GM19438 (cell line): ENCODE results near the gene EBF3.

Source experiments
- ATAC-seq: cut with Tn5 transposase; IDR thresholded peaks from one replicate; pipeline ENCODE4 v1.9.1; 2021; ENCODE audit warnings: low read depth; ENCODE audit not compliant: unreplicated experiment

EBF3 gene

GRCh38 chr10:129842031-129842430 lies 122.0 kb downstream of the EBF3 start:
- ATAC-seq: no peak

- no peak for ATAC-seq
Measured at GRCh38 chr10:129841590-129841989, 122.5 kb downstream of the EBF3 start.

- no peak for ATAC-seq
Measured at GRCh38 chr10:129841071-129841470, 123.0 kb downstream of the EBF3 start.

- ATAC-seq: no peak
Measured at GRCh38 chr10:129840196-129840590, 123.9 kb downstream of the EBF3 start.

GRCh38 chr10:129839285-129840195 lies 124.5 kb downstream of the EBF3 start:
- ATAC-seq: no peak

GRCh38 chr10:129838794-129839193 lies 125.3 kb downstream of the EBF3 start:
- ATAC-seq: no peak

GRCh38 chr10:129837909-129838582 lies 126.0 kb downstream of the EBF3 start:
- ATAC-seq: no peak

GRCh38 chr10:129836253-129836652 lies 127.8 kb downstream of the EBF3 start:
- ATAC-seq: no peak

- no peak for ATAC-seq
Measured at GRCh38 chr10:129833994-129834739, 129.9 kb downstream of the EBF3 start.

- no peak for ATAC-seq
Measured at GRCh38 chr10:129833468-129833950, 130.6 kb downstream of the EBF3 start.

GRCh38 chr10:129832573-129833467 lies 131.3 kb downstream of the EBF3 start:
- no peak for ATAC-seq

GRCh38 chr10:129831150-129831549 lies 132.9 kb downstream of the EBF3 start:
- no peak for ATAC-seq

GRCh38 chr10:129825826-129826225 lies 138.2 kb downstream of the EBF3 start:
- no peak for ATAC-seq

GRCh38 chr10:129825221-129825620 lies 138.9 kb downstream of the EBF3 start:
- ATAC-seq: no peak

GRCh38 chr10:129820451-129820850 lies 143.6 kb downstream of the EBF3 start:
- no peak for ATAC-seq

GRCh38 chr10:129816656-129817045 lies 147.4 kb downstream of the EBF3 start:
- ATAC-seq: no peak

- ATAC-seq: no peak
Measured at GRCh38 chr10:129815898-129816655, 148.0 kb downstream of the EBF3 start.

GRCh38 chr10:129814681-129815646 lies 149.1 kb downstream of the EBF3 start:
- no peak for ATAC-seq
